Activated CD8-positive, alpha-beta T cell treated with anti-CD3 and anti-CD28 coated beads for 36 hours (primary cell): ENCODE measurements around the gene TMEM209. TPM values are rescaled to one million over a fixed set of nuclear protein-coding genes. Genes with fewer than 3 reads are reported as not detected.
"Not testable (repeated sequence)": the region's sequence is repeated elsewhere in the genome, so short reads cannot be mapped to it uniquely, and the experiment has no call there.

ENCODE experiments used
- ATAC-seq: fragments of 200-7000 bp; cut with Tn5 transposase; one replicate; pipeline ENCODE4 v1.10.0; 2021; ENCODE audit warnings: mild to moderate bottlenecking, moderate library complexity
- CTCF ChIA-PET: fragments of 350-600 bp; sonication (Branson Sonifier 250); formaldehyde crosslinking; loops from one replicate; lab custom pipeline; 2021; ENCODE audit warnings: antibody characterized with exemption; lab: Charles Lee
- POLR2A ChIA-PET: fragments of 350-600 bp; sonication (Branson Sonifier 250); formaldehyde crosslinking; loops from one replicate; lab custom pipeline; 2021; ENCODE audit warnings: antibody characterized with exemption; lab: Charles Lee
- DNase-seq: peaks from one replicate; pipeline ENCODE4 v3.0.0-alpha.2; 2020
- H3K27ac Mint-ChIP-seq: one replicate; pipeline ENCODE4 v1.8.0; 2021; ENCODE audit warnings: mild to moderate bottlenecking, mixed read lengths
- H3K27me3 Mint-ChIP-seq: one replicate; pipeline ENCODE4 v1.8.0; 2021; ENCODE audit warnings: mixed read lengths
- H3K36me3 Mint-ChIP-seq: one replicate; pipeline ENCODE4 v1.8.0; 2021; ENCODE audit warnings: low read depth, mixed read lengths
- H3K4me1 Mint-ChIP-seq: one replicate; pipeline ENCODE4 v1.8.0; 2021; ENCODE audit warnings: low read depth, mixed read lengths
- H3K4me3 Mint-ChIP-seq: one replicate; pipeline ENCODE4 v1.8.0; 2021; ENCODE audit warnings: mild to moderate bottlenecking, moderate library complexity, mixed read lengths
- H3K9me3 Mint-ChIP-seq: one replicate; pipeline ENCODE4 v1.8.0; 2021; ENCODE audit warnings: mixed read lengths
- intact Hi-C: fragments of 100-400 bp; cut with micrococcal nuclease; formaldehyde crosslinking; loops from one replicate; pipeline ENCODE4 v1.10.0; 2022
- total RNA-seq, 2 experiments: library from RNA; stranded (reverse); gene quantifications; one replicate each; pipeline ENCODE4 v1.2.3, GENCODE V29; 2021
- TF ChIP-seq, protein P1 (sequence below): fragments of 200-600 bp; IDR thresholded peaks from one replicate; pipeline ENCODE4 v1.8.0; 2022; ENCODE audit warnings: antibody characterized with exemption, mild to moderate bottlenecking

TMEM209 gene
- total RNA-seq = 10 to 100 TPM; 36.1 to 45.6 TPM

DNA sequence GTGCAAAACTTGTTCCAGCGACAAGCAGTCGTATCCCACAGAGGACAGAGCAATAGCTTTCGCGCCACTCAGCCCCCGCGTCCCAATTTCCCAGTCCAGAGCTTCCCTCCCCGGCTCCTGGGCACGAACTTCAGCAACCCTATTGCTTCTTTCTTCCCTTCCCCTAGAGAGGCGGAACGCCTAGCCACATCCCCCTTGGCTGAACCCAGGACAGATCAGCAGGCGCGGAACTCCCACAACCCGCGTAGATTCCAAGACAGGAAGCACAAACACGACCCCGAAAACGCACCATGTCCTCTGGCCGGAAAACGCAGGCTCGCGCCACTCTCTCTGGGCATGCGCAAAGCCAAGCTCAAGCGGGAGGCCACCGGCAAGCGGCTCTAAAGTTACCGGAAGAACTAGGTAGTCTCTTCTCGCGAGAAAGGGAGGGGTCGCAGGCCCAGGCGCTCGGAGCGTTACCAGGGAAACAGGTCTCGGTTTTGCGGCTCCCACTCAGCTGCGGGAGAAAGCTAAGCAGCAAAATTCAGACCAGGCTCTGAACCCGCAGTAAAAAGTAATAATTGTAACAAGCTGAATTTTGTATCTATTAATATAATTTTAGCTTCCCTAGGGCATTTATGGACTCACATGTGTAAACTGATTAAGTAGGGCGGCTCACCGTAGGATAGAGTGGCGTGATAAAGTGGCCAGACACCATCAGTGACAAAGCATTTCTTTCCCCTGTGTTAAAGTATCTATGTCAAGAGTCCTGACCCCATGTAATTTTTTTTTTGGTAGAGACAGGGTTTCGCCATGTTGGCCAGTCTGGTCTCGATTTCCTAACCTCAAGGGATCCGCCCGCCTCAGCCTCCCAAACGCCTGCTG is at the start of gene TMEM209:
Gene TMEM209 (minus strand): TSS at position 323 of the 864 bp plus-strand sequence. CDS start 31 bp downstream, at position 292.
- Mint-ChIP-seq H3K27me3 (no peaks in the 10 kb centered on the region), H3K36me3 (peaks cover 27% of the 10 kb centered on the region), H3K4me1 (peaks cover 30% of the 10 kb centered on the region), H3K27ac (peak within 1 kb of the TSS; percentile 100), H3K4me3 (peak within 1 kb of the TSS; percentile 91), H3K9me3 (no peaks in the 10 kb centered on the region)
- intact Hi-C loops = loop anchor here (10.0 kb wide), 1 partner anchor 131 kb away; the partner anchor contains the start of gene KLHDC10
- ATAC-seq (peak; percentile 99), DNase-seq (peak; percentile 96)
- ChIA-PET CTCF (interaction anchor here (1.0 to 1.9 kb wide), 7 partner anchors 12 to 552 kb away, joined by 3 to 10 read pairs (median 3); no protein-coding TSS in a partner anchor), POLR2A (interaction anchor here (0.6 to 1.7 kb wide), 15 partner anchors 12 to 513 kb away, joined by 3 to 8 read pairs (median 3); partner anchors contain the start of genes CEP41 and ZC3HC1)
- TF ChIP-seq, protein P1, sequence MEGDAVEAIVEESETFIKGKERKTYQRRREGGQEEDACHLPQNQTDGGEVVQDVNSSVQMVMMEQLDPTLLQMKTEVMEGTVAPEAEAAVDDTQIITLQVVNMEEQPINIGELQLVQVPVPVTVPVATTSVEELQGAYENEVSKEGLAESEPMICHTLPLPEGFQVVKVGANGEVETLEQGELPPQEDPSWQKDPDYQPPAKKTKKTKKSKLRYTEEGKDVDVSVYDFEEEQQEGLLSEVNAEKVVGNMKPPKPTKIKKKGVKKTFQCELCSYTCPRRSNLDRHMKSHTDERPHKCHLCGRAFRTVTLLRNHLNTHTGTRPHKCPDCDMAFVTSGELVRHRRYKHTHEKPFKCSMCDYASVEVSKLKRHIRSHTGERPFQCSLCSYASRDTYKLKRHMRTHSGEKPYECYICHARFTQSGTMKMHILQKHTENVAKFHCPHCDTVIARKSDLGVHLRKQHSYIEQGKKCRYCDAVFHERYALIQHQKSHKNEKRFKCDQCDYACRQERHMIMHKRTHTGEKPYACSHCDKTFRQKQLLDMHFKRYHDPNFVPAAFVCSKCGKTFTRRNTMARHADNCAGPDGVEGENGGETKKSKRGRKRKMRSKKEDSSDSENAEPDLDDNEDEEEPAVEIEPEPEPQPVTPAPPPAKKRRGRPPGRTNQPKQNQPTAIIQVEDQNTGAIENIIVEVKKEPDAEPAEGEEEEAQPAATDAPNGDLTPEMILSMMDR = no peak

DNA sequence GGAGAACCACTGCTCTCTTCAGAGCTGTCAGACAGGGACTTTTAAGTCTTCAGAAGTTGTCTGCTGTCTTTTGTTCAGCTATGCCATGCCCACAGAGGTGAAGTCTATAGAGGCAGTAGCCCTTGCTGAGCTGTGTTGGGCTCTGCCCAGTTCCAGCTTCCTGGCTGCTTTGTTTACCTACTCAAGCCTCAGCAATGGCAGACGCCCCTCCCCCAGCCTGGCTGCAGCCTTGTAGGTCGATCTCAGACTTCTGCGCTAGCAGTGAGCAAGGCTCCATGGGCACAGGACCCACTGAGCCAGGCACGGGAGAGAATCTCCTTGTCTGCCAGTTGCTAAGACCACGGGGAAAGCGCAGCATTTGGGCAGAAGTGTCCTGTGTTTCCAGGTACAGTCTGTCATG is 49.3 kb upstream of the TMEM209 start:
- intact Hi-C loops = no loop called here
- TF ChIP-seq, protein P1 = no peak
- no peaks in the 10 kb centered on the region for H3K27me3 Mint-ChIP-seq
- H3K36me3 Mint-ChIP-seq = peaks cover 2% of the 10 kb centered on the region
- DNase-seq (no peak), ATAC-seq (no peak)
- H3K4me1 Mint-ChIP-seq = no peaks in the 10 kb centered on the region
- H3K27ac Mint-ChIP-seq = no peak overlapping the region
- CTCF ChIA-PET = no interaction called here
- no peak overlapping the region for H3K4me3 Mint-ChIP-seq
- peaks cover 8% of the 10 kb centered on the region for H3K9me3 Mint-ChIP-seq
- POLR2A ChIA-PET = no interaction called here

DNA sequence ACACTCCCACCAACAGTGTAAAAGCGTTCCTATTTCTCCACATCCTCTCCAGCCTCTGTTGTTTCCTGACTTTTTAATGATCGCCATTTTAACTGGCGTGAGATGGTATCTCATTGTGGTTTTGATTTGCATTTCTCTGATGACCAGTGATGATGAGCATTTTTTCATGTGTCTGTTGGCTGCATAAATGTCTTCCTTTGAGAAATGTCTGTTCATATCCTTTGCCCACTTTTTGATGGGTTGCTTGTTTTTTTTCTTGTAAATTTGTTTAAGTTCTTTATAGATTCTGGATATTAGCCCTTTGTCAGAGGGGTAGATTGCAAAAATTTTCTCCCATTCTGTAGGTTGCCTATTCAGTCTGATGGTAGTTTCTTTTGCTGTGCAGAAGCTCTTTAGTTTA is 44.4 kb upstream of the TMEM209 start:
- H3K4me3 Mint-ChIP-seq, H3K27me3 Mint-ChIP-seq, H3K9me3 Mint-ChIP-seq, H3K27ac Mint-ChIP-seq, H3K36me3 Mint-ChIP-seq, CTCF ChIA-PET, POLR2A ChIA-PET, ATAC-seq, DNase-seq, H3K4me1 Mint-ChIP-seq: not testable (repeated sequence)
- intact Hi-C loops = loop anchor here (10.0 kb wide), 2 partner anchors 235 to 505 kb away; no protein-coding TSS in a partner anchor

DNA sequence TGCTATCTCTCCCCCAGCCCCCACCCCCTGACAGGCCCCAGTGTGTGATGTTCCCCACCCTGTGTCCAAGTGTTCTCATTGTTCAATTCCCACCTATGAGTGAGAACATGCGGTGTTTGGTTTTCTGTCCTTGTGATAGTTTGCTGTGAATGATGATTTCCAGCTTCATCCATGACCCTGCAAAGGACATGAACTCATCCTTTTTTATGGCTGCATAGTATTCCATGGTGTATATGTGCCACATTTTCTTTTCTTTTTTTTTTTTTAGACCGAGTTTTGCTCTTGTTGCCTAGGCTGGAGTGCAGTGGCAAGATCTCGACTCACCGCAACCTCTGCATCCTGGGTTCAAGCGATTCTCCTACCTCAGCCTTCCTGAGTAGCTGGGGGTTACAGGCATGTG is 43.6 kb upstream of the TMEM209 start:
- ATAC-seq, H3K9me3 Mint-ChIP-seq, CTCF ChIA-PET, H3K4me3 Mint-ChIP-seq, POLR2A ChIA-PET, H3K27me3 Mint-ChIP-seq, H3K36me3 Mint-ChIP-seq, H3K4me1 Mint-ChIP-seq, DNase-seq, H3K27ac Mint-ChIP-seq: not testable (repeated sequence)
- intact Hi-C loops = loop anchor here (10.0 kb wide), 2 partner anchors 236 to 506 kb away; no protein-coding TSS in a partner anchor

DNA sequence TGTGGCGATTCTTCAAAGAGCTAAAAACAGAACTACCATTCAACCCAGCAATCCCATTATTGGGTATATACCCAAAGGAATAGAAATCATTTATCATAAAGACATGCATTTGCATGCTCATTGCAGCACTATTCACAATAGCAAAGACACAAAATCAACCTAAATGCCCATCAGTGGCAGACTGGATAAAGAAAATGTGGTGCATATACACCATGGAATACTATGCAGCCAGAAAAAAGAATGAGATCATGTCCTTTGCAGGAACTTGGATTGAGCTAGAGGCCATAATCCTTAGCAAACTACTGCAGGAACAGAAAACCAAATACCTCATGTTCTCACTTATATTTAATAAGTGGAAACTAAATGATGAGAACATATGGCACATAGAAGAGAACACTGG is 41.3 kb upstream of the TMEM209 start:
- H3K9me3 Mint-ChIP-seq, DNase-seq, H3K4me1 Mint-ChIP-seq, H3K27ac Mint-ChIP-seq, H3K27me3 Mint-ChIP-seq, ATAC-seq, H3K36me3 Mint-ChIP-seq, H3K4me3 Mint-ChIP-seq: not testable (repeated sequence)
- ChIA-PET POLR2A (interaction anchor here (1.0 kb wide), 1 partner anchor 30 kb away, joined by 3 read pairs; no protein-coding TSS in a partner anchor), CTCF (interaction anchor here (0.9 to 1.3 kb wide), 2 partner anchors 231 to 511 kb away, joined by 3 read pairs; no protein-coding TSS in a partner anchor)
- intact Hi-C loops = loop anchor here (10.0 kb wide), 2 partner anchors 238 to 508 kb away; no protein-coding TSS in a partner anchor

DNA sequence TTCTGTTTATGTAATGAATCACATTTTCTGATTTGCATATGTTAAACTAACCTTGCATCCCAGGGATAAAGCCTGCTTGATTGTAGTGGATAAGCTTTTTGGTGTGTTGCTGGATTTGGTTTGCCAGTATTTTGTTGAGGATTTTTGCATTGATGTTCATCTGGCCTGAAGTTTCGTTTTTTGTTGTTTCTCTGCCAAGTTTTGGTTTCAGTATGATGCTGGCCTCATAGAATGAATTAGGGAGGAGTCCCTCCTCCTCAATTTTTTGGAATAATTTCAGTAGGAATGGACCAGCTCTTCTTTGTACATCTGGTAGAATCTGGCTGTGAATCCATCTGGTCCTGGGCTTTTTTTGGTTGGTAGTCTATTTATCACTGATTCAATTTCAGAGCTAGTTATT is 38.3 kb upstream of the TMEM209 start:
- H3K27me3 Mint-ChIP-seq, POLR2A ChIA-PET, H3K36me3 Mint-ChIP-seq, H3K9me3 Mint-ChIP-seq, ATAC-seq, H3K4me3 Mint-ChIP-seq, H3K27ac Mint-ChIP-seq, DNase-seq, H3K4me1 Mint-ChIP-seq: not testable (repeated sequence)
- intact Hi-C loops = loop anchor here (10.0 kb wide), 2 partner anchors 241 to 511 kb away; no protein-coding TSS in a partner anchor
- CTCF ChIA-PET = interaction anchor here (0.7 to 2.0 kb wide), 10 partner anchors 8 to 514 kb away, joined by 3 to 8 read pairs (median 4); no protein-coding TSS in a partner anchor
